Esophagus muscularis mucosa (tissue), 4 donors: ENCODE measurements around the gene DSCAML1. TPM values are rescaled to one million over a fixed set of nuclear protein-coding genes. Genes with fewer than 3 reads are reported as not detected.

Experiments
- DNase-seq: peaks from one replicate; pipeline ENCODE4 v3.0.0-alpha.2; 2017; ENCODE audit errors: extremely low spot score
- H3K27ac ChIP-seq, 4 donors: fragments of 200-600 bp; sonication (generic); replicated peaks in 1 of 4; 1 replicate in 3 of 4; 2 replicates in 1 of 4; pipeline ENCODE4 v1.5.1; 2016 to 2019; ENCODE audit warnings: mild to moderate bottlenecking in 1 of 4
- H3K27me3 ChIP-seq, 4 donors: fragments of 200-600 bp; sonication (generic); one replicate each; pipeline versions ENCODE4 v1.5.1 to v1.6.0; 2016 to 2019
- H3K36me3 ChIP-seq, 4 donors: fragments of 200-600 bp; sonication (generic); one replicate each; pipeline ENCODE4 v1.5.1; 2016 to 2019
- H3K4me1 ChIP-seq, 4 donors: fragments of 200-600 bp; sonication (generic); one replicate each; pipeline ENCODE4 v1.5.1; 2016 to 2019
- H3K4me3 ChIP-seq, 4 donors: fragments of 200-600 bp; sonication (generic); 1 replicate in 2 of 4; 2 replicates in 2 of 4; pipeline ENCODE4 v1.5.1; 2016 to 2019; ENCODE audit warnings: mild to moderate bottlenecking in 4 of 4, moderate library complexity in 1 of 4
- H3K9me3 ChIP-seq, 4 donors: fragments of 200-600 bp; sonication (generic); 1 replicate in 3 of 4; 2 replicates in 1 of 4; pipeline ENCODE4 v1.5.1; 2016 to 2019
- CTCF ChIP-seq, 3 experiments: fragments of 200-600 bp in 2 of 3; fragments of 450-650 bp in 1 of 3; sonication (generic) in 2 of 3; IDR thresholded peaks; one replicate each; pipeline ENCODE4 v1.5.1; 2017 to 2019; ENCODE audit warnings: antibody characterized with exemption in 3 of 3, mild to moderate bottlenecking in 2 of 3, moderate library complexity in 1 of 3
- EP300 ChIP-seq: sonication (generic); formaldehyde crosslinking; IDR thresholded peaks from one replicate; pipeline ENCODE4 v1.6.1; 2017; ENCODE audit warnings: antibody characterized with exemption
- POLR2A ChIP-seq: fragments of 450-650 bp; IDR thresholded peaks from one replicate; pipeline ENCODE4 v1.6.1; 2017; ENCODE audit warnings: antibody characterized with exemption, moderate library complexity, mild to moderate bottlenecking, low read depth
- POLR2AphosphoS5 ChIP-seq, 2 donors: sonication (generic); formaldehyde crosslinking; IDR thresholded peaks; one replicate each; pipeline ENCODE4 v1.6.1; 2017; ENCODE audit warnings: antibody characterized with exemption in 2 of 2
- WGBS: methylation state at CpG from one replicate; pipeline ENCODE4 v1.1.5; 2018; 5-methylcytosine and 5-hydroxymethylcytosine counted together
- intact Hi-C: fragments of 100-400 bp; cut with DNase I; formaldehyde crosslinking; loops from one replicate; pipeline ENCODE4 v1.15.1; 2023
- total RNA-seq, 4 donors: library from RNA; depleted of rRNA; stranded (reverse); fragments of >200 nt; gene quantifications; one replicate each; pipeline versions ENCODE4 v1.1.0 to v1.2.1, GENCODE V29; 2016

DSCAML1 gene
- total RNA-seq, 4 donors from 2014 or later: 0.50 to 5.8 (median 1.2) TPM

GRCh38 chr11:117547195-117547850, 249.7 kb downstream of the DSCAML1 start:
- peaks cover 0 to 14% (median 0%) of the 10 kb centered on the region in 4 donors for H3K27me3 ChIP-seq
- H3K9me3 ChIP-seq: no peaks in the 10 kb centered on the region
- no peak overlapping the region for H3K27ac ChIP-seq
- WGBS: 75% methylated on average over 16 of the region's 16 CpGs
- intact Hi-C loops: no loop called here
- no peak for DNase-seq
- no peaks in the 10 kb centered on the region for H3K4me1 ChIP-seq
- H3K36me3 ChIP-seq: no peaks in the 10 kb centered on the region
- TF ChIP-seq POLR2AphosphoS5 (IDR thresholded peaks at IDR 0.05) (no peak), POLR2A (no peak), EP300 (no peak), CTCF (IDR thresholded peaks at IDR 0.05) (no peak)
- no peak overlapping the region for H3K4me3 ChIP-seq

GRCh38 chr11:117546431-117547194, 250.4 kb downstream of the DSCAML1 start:
- Histone ChIP-seq H3K36me3 (no peaks in the 10 kb centered on the region), H3K27me3 (peaks cover 0 to 14% (median 0%) of the 10 kb centered on the region in 4 donors), H3K27ac (no peak overlapping the region), H3K4me3 (no peak overlapping the region), H3K4me1 (no peaks in the 10 kb centered on the region), H3K9me3 (no peaks in the 10 kb centered on the region)
- no peak for DNase-seq
- intact Hi-C loops: no loop called here
- WGBS: 87% methylated on average over 11 of the region's 12 CpGs
- TF ChIP-seq POLR2AphosphoS5 (IDR thresholded peaks at IDR 0.05): no peak

- H3K9me3 ChIP-seq: no peaks in the 10 kb centered on the region
- no peak overlapping the region for H3K27ac ChIP-seq
- DNase-seq: no peak
- H3K4me1 ChIP-seq: no peaks in the 10 kb centered on the region
- H3K36me3 ChIP-seq: no peaks in the 10 kb centered on the region
- 86% methylated on average over 12 of the region's 12 CpGs for WGBS
- H3K27me3 ChIP-seq: peaks cover 0 to 14% (median 0%) of the 10 kb centered on the region in 4 donors
- no peak overlapping the region for H3K4me3 ChIP-seq
- TF ChIP-seq POLR2A (no peak), CTCF (IDR thresholded peaks at IDR 0.05) (no peak), EP300 (no peak), POLR2AphosphoS5 (IDR thresholded peaks at IDR 0.05) (no peak)
- intact Hi-C loops: no loop called here
Observed at GRCh38 chr11:117545706-117546105, 251.3 kb downstream of the DSCAML1 start.

GRCh38 chr11:117544130-117544800, 252.8 kb downstream of the DSCAML1 start:
- 78% methylated on average over 5 of the region's 6 CpGs for WGBS
- DNase-seq: no peak
- intact Hi-C loops: no loop called here
- Histone ChIP-seq H3K27me3 (peaks cover 0 to 14% (median 0%) of the 10 kb centered on the region in 4 donors), H3K9me3 (no peaks in the 10 kb centered on the region), H3K27ac (no peak overlapping the region), H3K4me1 (no peaks in the 10 kb centered on the region), H3K4me3 (no peak overlapping the region), H3K36me3 (no peaks in the 10 kb centered on the region)
- TF ChIP-seq POLR2AphosphoS5 (IDR thresholded peaks at IDR 0.05) (no peak), EP300 (no peak), CTCF (IDR thresholded peaks at IDR 0.05) (no peak), POLR2A (no peak)

- intact Hi-C loops: no loop called here
- WGBS: 77% methylated on average over 2 of the region's 2 CpGs
- H3K9me3 ChIP-seq: no peaks in the 10 kb centered on the region
- TF ChIP-seq EP300 (no peak), CTCF (IDR thresholded peaks at IDR 0.05) (no peak), POLR2AphosphoS5 (IDR thresholded peaks at IDR 0.05) (no peak), POLR2A (no peak)
- no peaks in the 10 kb centered on the region for H3K36me3 ChIP-seq
- H3K27ac ChIP-seq: no peak overlapping the region
- DNase-seq: no peak
- peaks cover 0 to 7% (median under 1%) of the 10 kb centered on the region in 4 donors for H3K4me1 ChIP-seq
- H3K4me3 ChIP-seq: no peak overlapping the region
- peaks cover 0 to 18% (median 0%) of the 10 kb centered on the region in 4 donors for H3K27me3 ChIP-seq
Observed at GRCh38 chr11:117541211-117541610, 255.8 kb downstream of the DSCAML1 start.
